ENCODE measurements around the gene RGS18.

The RGS18 gene

DNA sequence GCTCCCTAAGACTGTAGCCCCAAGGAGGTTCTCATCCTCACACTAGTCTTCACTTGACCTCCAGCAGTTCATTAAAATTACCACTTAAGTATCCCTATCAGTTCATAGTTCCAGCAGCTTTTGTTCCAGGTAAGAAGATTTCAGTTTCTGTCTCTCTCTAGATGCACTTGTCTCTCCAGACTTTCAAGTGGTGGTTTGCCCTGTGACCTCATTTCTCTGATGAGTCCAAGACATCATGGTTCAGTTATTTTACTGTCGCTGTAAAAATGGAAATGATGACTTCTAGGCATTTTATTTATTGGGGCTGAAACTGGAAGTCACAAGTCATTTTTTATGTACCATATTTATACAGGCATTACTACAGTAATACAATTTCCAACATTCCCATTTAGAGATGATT lies 17.9 kb upstream of the RGS18 start:
- H3K4ac ChIP-seq (ENCODE audit: low read depth, low read length) = no peak overlapping the region
- H3K27ac ChIP-seq (ENCODE audit: low read depth, low read length) = no peak overlapping the region
- no peak overlapping the region for H2BK120ac ChIP-seq (ENCODE audit: low read depth, low read length)
- H3K9ac ChIP-seq (ENCODE audit: low read length) = no peak overlapping the region
- H3K23ac ChIP-seq (ENCODE audit: low read length) = no peak overlapping the region
- no peak overlapping the region for H2BK5ac ChIP-seq (ENCODE audit: low read length)
- H2BK15ac ChIP-seq (replicated peaks; ENCODE audit: low read depth) = no peak overlapping the region
- DNase-seq = no peak
- no peak overlapping the region for H2AK5ac ChIP-seq (ENCODE audit: low read length)
- H4K8ac ChIP-seq (ENCODE audit: low read depth, low read length) = no peak overlapping the region
- WGBS (ENCODE audit: extremely low coverage, insufficient coverage, low lambda C conversion rate) = no CpG with 5 or more reads among the region's 1 CpG
- H3K4me1 ChIP-seq (ENCODE audit: control insufficient read depth, low read depth, low read length) = no peaks in the 10 kb centered on the region
- no peak overlapping the region for H3K4me3 ChIP-seq (ENCODE audit: low read length)
- no peak overlapping the region for H3K18ac ChIP-seq (ENCODE audit: low read length)
- no peak overlapping the region for H4K5ac ChIP-seq (ENCODE audit: low read length)
- H3K4me2 ChIP-seq (ENCODE audit: low read length) = no peak overlapping the region
- no peaks in the 10 kb centered on the region for H3K79me2 ChIP-seq (ENCODE audit: control insufficient read depth, insufficient read depth, low read length)
- H3K36me3 ChIP-seq (ENCODE audit: control insufficient read depth, insufficient read depth, low read length) = no peaks in the 10 kb centered on the region
- H3K79me1 ChIP-seq (ENCODE audit: low read length) = no peaks in the 10 kb centered on the region
- H3K27me3 ChIP-seq (ENCODE audit: insufficient read depth, low read length, poor library complexity) = no peaks in the 10 kb centered on the region
- no peak overlapping the region for H3K56ac ChIP-seq (ENCODE audit: low read length)

DNA sequence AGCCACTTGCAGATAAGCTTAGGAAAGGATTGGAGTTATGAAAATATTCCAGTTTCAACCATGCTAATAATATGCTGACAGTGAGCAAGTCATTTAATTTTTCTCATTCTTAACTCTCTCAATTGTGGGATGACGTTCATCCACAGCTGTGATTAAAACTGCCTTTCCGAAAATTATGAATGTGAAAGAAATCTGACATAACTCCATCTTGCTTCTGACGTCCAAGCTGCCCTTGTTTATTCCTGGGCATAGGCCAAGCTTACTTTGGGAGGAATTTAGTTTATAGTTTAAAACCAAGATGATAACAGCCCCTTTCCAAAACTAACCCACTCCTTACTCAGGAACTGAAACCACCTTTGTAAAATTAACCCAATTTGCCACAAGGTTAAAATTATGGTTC lies 11.0 kb upstream of the RGS18 start:
- Histone ChIP-seq H3K36me3 (ENCODE audit: control insufficient read depth, insufficient read depth, low read length) (no peaks in the 10 kb centered on the region), H3K27me3 (ENCODE audit: insufficient read depth, low read length, poor library complexity) (no peaks in the 10 kb centered on the region), H3K4me2 (ENCODE audit: low read length) (no peak overlapping the region)

DNA sequence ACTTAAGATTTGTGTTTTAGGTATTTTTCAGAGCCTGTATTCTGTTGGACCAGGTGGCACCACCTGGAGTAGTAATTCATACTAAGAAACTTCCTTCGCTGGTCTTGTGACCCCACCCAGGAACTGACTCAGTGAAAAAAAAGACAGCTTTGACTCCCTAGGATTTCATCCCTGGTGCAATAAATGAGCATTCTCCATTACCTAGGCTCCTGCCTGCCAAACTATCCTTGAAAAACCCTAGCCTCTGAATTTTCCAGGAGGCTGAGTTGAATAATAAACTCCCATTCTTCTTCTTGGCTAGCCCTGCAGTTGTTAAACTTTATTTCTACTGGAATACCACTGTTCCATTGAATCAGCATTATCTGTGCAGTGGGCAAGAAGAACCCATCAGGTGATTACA lies 10.6 kb upstream of the RGS18 start:
- no peak overlapping the region for H2BK15ac ChIP-seq (replicated peaks; ENCODE audit: low read depth)
- H4K8ac ChIP-seq (ENCODE audit: low read depth, low read length) = no peak overlapping the region
- no peak overlapping the region for H3K9ac ChIP-seq (ENCODE audit: low read length)
- no peak overlapping the region for H3K23ac ChIP-seq (ENCODE audit: low read length)
- no peak overlapping the region for H3K4me2 ChIP-seq (ENCODE audit: low read length)
- H3K27ac ChIP-seq (ENCODE audit: low read depth, low read length) = no peak overlapping the region
- no peak overlapping the region for H2BK120ac ChIP-seq (ENCODE audit: low read depth, low read length)
- H3K4me3 ChIP-seq (ENCODE audit: low read length) = no peak overlapping the region
- no peak for DNase-seq
- no peak overlapping the region for H3K56ac ChIP-seq (ENCODE audit: low read length)
- H3K36me3 ChIP-seq (ENCODE audit: control insufficient read depth, insufficient read depth, low read length) = no peaks in the 10 kb centered on the region
- no peaks in the 10 kb centered on the region for H3K79me1 ChIP-seq (ENCODE audit: low read length)
- H3K18ac ChIP-seq (ENCODE audit: low read length) = no peak overlapping the region
- H3K79me2 ChIP-seq (ENCODE audit: control insufficient read depth, insufficient read depth, low read length) = no peaks in the 10 kb centered on the region
- H2BK5ac ChIP-seq (ENCODE audit: low read length) = no peak overlapping the region
- no peaks in the 10 kb centered on the region for H3K27me3 ChIP-seq (ENCODE audit: insufficient read depth, low read length, poor library complexity)
- H3K4ac ChIP-seq (ENCODE audit: low read depth, low read length) = no peak overlapping the region
- H4K5ac ChIP-seq (ENCODE audit: low read length) = no peak overlapping the region
- H2AK5ac ChIP-seq (ENCODE audit: low read length) = no peak overlapping the region
- no CpG with 5 or more reads among the region's 1 CpG for WGBS (ENCODE audit: extremely low coverage, insufficient coverage, low lambda C conversion rate)
- no peaks in the 10 kb centered on the region for H3K4me1 ChIP-seq (ENCODE audit: control insufficient read depth, low read depth, low read length)

More for the DNA sequence above, 11.0 kb upstream of the RGS18 start:
- Histone ChIP-seq H4K5ac (ENCODE audit: low read length) (no peak overlapping the region), H2BK15ac (replicated peaks; ENCODE audit: low read depth) (no peak overlapping the region), H3K18ac (ENCODE audit: low read length) (no peak overlapping the region), H2BK5ac (ENCODE audit: low read length) (no peak overlapping the region), H3K4me3 (ENCODE audit: low read length) (no peak overlapping the region), H3K9ac (ENCODE audit: low read length) (no peak overlapping the region), H3K79me2 (ENCODE audit: control insufficient read depth, insufficient read depth, low read length) (no peaks in the 10 kb centered on the region), H3K79me1 (ENCODE audit: low read length) (no peaks in the 10 kb centered on the region), H2BK120ac (ENCODE audit: low read depth, low read length) (no peak overlapping the region), H3K4ac (ENCODE audit: low read depth, low read length) (no peak overlapping the region), H2AK5ac (ENCODE audit: low read length) (no peak overlapping the region), H3K56ac (ENCODE audit: low read length) (no peak overlapping the region), H3K23ac (ENCODE audit: low read length) (no peak overlapping the region), H3K4me1 (ENCODE audit: control insufficient read depth, low read depth, low read length) (no peaks in the 10 kb centered on the region), H3K27ac (ENCODE audit: low read depth, low read length) (no peak overlapping the region), H4K8ac (ENCODE audit: low read depth, low read length) (no peak overlapping the region)
- WGBS (ENCODE audit: extremely low coverage, insufficient coverage, low lambda C conversion rate) = no CpG with 5 or more reads among the region's 3 CpGs
- DNase-seq = no peak

DNA sequence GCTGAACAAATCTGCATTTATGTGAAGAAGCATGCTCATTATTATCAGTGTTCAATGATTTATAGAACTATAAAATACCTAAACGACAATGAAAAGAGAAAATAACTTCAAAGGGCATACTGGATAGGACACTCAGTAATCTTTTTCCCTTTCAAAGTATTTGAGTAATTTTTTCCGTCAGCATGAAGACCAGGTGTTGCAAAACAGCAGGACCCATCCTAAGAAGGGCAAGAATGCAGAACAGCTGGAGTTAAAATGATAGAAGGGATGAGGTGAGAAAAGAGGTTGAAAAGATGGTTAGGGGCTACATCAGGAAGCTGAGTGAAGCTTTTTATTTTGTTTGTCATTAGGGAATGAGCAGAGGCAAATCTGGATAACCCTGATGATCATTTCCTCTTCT lies 7.1 kb upstream of the RGS18 start:
- no peak overlapping the region for H4K8ac ChIP-seq (ENCODE audit: low read depth, low read length)
- WGBS (ENCODE audit: extremely low coverage, insufficient coverage, low lambda C conversion rate) = no CpG with 5 or more reads among the region's 2 CpGs
- H3K27ac ChIP-seq (ENCODE audit: low read depth, low read length) = no peak overlapping the region
- H2BK15ac ChIP-seq (replicated peaks; ENCODE audit: low read depth) = no peak overlapping the region
- H3K36me3 ChIP-seq (ENCODE audit: control insufficient read depth, insufficient read depth, low read length) = no peaks in the 10 kb centered on the region
- H3K23ac ChIP-seq (ENCODE audit: low read length) = no peak overlapping the region
- no peak overlapping the region for H3K4ac ChIP-seq (ENCODE audit: low read depth, low read length)
- no peak overlapping the region for H3K9ac ChIP-seq (ENCODE audit: low read length)
- no peak overlapping the region for H3K4me2 ChIP-seq (ENCODE audit: low read length)
- no peaks in the 10 kb centered on the region for H3K79me2 ChIP-seq (ENCODE audit: control insufficient read depth, insufficient read depth, low read length)
- H4K5ac ChIP-seq (ENCODE audit: low read length) = no peak overlapping the region
- H3K4me1 ChIP-seq (ENCODE audit: control insufficient read depth, low read depth, low read length) = no peaks in the 10 kb centered on the region
- H3K56ac ChIP-seq (ENCODE audit: low read length) = no peak overlapping the region
- H3K27me3 ChIP-seq (ENCODE audit: insufficient read depth, low read length, poor library complexity) = no peaks in the 10 kb centered on the region
- no peak overlapping the region for H3K18ac ChIP-seq (ENCODE audit: low read length)
- DNase-seq = peak; percentile 77
- H2BK5ac ChIP-seq (ENCODE audit: low read length) = no peak overlapping the region
- no peak overlapping the region for H3K4me3 ChIP-seq (ENCODE audit: low read length)
- H2BK120ac ChIP-seq (ENCODE audit: low read depth, low read length) = no peak overlapping the region
- H2AK5ac ChIP-seq (ENCODE audit: low read length) = no peak overlapping the region
- H3K79me1 ChIP-seq (ENCODE audit: low read length) = no peaks in the 10 kb centered on the region

DNA sequence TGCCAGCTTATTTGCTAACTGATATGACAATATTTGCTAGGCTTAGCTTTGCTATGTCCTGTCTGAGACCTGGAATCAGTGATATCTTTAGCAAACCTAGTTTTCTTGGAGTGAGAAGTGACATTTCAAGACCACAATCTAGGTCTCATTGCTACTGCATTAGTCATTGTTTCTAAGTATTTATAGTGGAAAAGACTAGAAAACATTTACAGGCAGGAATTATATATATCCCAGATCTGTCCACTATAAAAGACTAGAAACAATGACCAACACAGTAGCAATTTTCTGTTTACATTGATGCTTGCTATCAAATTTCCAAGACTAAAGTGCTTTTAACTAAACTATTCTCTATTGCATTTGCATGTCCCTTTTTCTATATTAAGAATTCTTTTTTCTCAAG lies 5.0 kb upstream of the RGS18 start:
- DNase-seq = peak; percentile 6
- Histone ChIP-seq H3K27ac (ENCODE audit: low read depth, low read length) (no peak overlapping the region), H3K4me1 (ENCODE audit: control insufficient read depth, low read depth, low read length) (no peaks in the 10 kb centered on the region)

DNA sequence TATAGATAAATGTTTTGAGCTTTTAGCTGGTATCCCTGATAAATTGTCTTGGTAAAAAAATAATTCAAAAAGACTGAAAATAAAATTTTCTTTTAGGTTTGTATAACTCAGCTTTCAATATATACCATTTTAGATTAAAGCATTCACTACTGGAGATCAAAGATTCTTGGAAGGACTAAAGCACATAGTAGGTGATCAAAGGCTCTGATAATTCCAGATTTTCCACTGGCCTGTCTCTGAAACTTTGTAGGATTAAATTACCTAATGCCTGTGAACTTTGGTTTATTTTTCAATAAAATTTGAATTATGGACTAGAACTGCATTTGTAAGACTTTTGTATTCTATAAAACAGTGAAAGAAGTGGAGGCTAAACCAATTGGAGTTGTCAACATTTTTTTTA lies 1.2 kb upstream of the RGS18 start:
- no peak overlapping the region for H2BK120ac ChIP-seq (ENCODE audit: low read depth, low read length)
- no peak overlapping the region for H4K8ac ChIP-seq (ENCODE audit: low read depth, low read length)
- no peak overlapping the region for H3K4me2 ChIP-seq (ENCODE audit: low read length)
- no peaks in the 10 kb centered on the region for H3K36me3 ChIP-seq (ENCODE audit: control insufficient read depth, insufficient read depth, low read length)
- no peak overlapping the region for H2BK5ac ChIP-seq (ENCODE audit: low read length)
- H2BK15ac ChIP-seq (replicated peaks; ENCODE audit: low read depth) = no peak overlapping the region
- H3K4me1 ChIP-seq (ENCODE audit: control insufficient read depth, low read depth, low read length) = no peaks in the 10 kb centered on the region
- H3K27ac ChIP-seq (ENCODE audit: low read depth, low read length) = no peak overlapping the region
- H4K5ac ChIP-seq (ENCODE audit: low read length) = no peak overlapping the region
- no peaks in the 10 kb centered on the region for H3K79me1 ChIP-seq (ENCODE audit: low read length)
- H3K79me2 ChIP-seq (ENCODE audit: control insufficient read depth, insufficient read depth, low read length) = no peaks in the 10 kb centered on the region
- H3K23ac ChIP-seq (ENCODE audit: low read length) = no peak overlapping the region
- DNase-seq = no peak
- H3K4ac ChIP-seq (ENCODE audit: low read depth, low read length) = no peak overlapping the region
- no peak overlapping the region for H2AK5ac ChIP-seq (ENCODE audit: low read length)
- no peak overlapping the region for H3K4me3 ChIP-seq (ENCODE audit: low read length)
- H3K18ac ChIP-seq (ENCODE audit: low read length) = no peak overlapping the region
- H3K27me3 ChIP-seq (ENCODE audit: insufficient read depth, low read length, poor library complexity) = no peaks in the 10 kb centered on the region
- no peak overlapping the region for H3K9ac ChIP-seq (ENCODE audit: low read length)
- no peak overlapping the region for H3K56ac ChIP-seq (ENCODE audit: low read length)

More for the DNA sequence above, 5.0 kb upstream of the RGS18 start:
- Histone ChIP-seq H3K56ac (ENCODE audit: low read length) (no peak overlapping the region), H3K27me3 (ENCODE audit: insufficient read depth, low read length, poor library complexity) (no peaks in the 10 kb centered on the region), H3K4me3 (ENCODE audit: low read length) (no peak overlapping the region), H3K23ac (ENCODE audit: low read length) (no peak overlapping the region), H3K79me2 (ENCODE audit: control insufficient read depth, insufficient read depth, low read length) (no peaks in the 10 kb centered on the region), H4K5ac (ENCODE audit: low read length) (no peak overlapping the region), H3K18ac (ENCODE audit: low read length) (no peak overlapping the region), H3K4me2 (ENCODE audit: low read length) (no peak overlapping the region), H2BK120ac (ENCODE audit: low read depth, low read length) (no peak overlapping the region), H3K4ac (ENCODE audit: low read depth, low read length) (no peak overlapping the region), H2BK5ac (ENCODE audit: low read length) (no peak overlapping the region), H4K8ac (ENCODE audit: low read depth, low read length) (no peak overlapping the region), H3K79me1 (ENCODE audit: low read length) (no peaks in the 10 kb centered on the region), H2BK15ac (replicated peaks; ENCODE audit: low read depth) (no peak overlapping the region), H2AK5ac (ENCODE audit: low read length) (no peak overlapping the region), H3K36me3 (ENCODE audit: control insufficient read depth, insufficient read depth, low read length) (no peaks in the 10 kb centered on the region), H3K9ac (ENCODE audit: low read length) (no peak overlapping the region)
